Vagina (tissue), 2 donors: Measurements from ENCODE around the gene SELENOV. TPM values are rescaled to one million over a fixed set of nuclear protein-coding genes. Genes with fewer than 3 reads are reported as not detected.
A peak's percentile ranks its signal among the peaks of the same experiment; 100 is the strongest.
"Not testable (repeated sequence)": the region's sequence is repeated elsewhere in the genome, so short reads cannot be mapped to it uniquely, and the experiment has no call there.

Source experiments
- DNase-seq, 2 donors: peaks; one replicate each; pipeline ENCODE4 v3.0.0-alpha.2; 2017; ENCODE audit errors: extremely low spot score in 2 of 2
- H3K27ac ChIP-seq: fragments of 200-600 bp; sonication (generic); one replicate; pipeline ENCODE4 v1.5.1; 2019
- H3K27me3 ChIP-seq: fragments of 200-600 bp; sonication (generic); one replicate; pipeline ENCODE4 v1.5.1; 2019
- H3K36me3 ChIP-seq, 2 donors: fragments of 200-600 bp; sonication (generic); one replicate each; pipeline ENCODE4 v1.5.1; 2017 to 2019
- H3K4me1 ChIP-seq: fragments of 200-600 bp; sonication (generic); one replicate; pipeline ENCODE4 v1.5.1; 2019
- H3K4me3 ChIP-seq, 2 donors: fragments of 200-600 bp; sonication (generic); 1 replicate in 1 of 2; 2 replicates in 1 of 2; pipeline ENCODE4 v1.5.1; 2016 to 2019
- H3K9me3 ChIP-seq: fragments of 200-600 bp; sonication (generic); one replicate; pipeline ENCODE4 v1.5.1; 2019
- CTCF ChIP-seq, 3 experiments: fragments of 450-650 bp in 2 of 3; fragments of 200-600 bp in 1 of 3; sonication (generic) in 1 of 3; IDR thresholded peaks; one replicate each; pipeline ENCODE4 v1.5.1; 2017 to 2019; ENCODE audit warnings: antibody characterized with exemption in 3 of 3, mild to moderate bottlenecking in 2 of 3, moderate library complexity in 2 of 3
- POLR2A ChIP-seq, 2 donors: fragments of 450-650 bp; IDR thresholded peaks; one replicate each; pipeline ENCODE4 v1.6.1; 2017; ENCODE audit warnings: antibody characterized with exemption in 2 of 2, mild to moderate bottlenecking in 2 of 2, moderate library complexity in 2 of 2
- POLR2AphosphoS5 ChIP-seq, 2 donors: sonication (generic); formaldehyde crosslinking; IDR thresholded peaks; one replicate each; pipeline ENCODE4 v1.9.0; 2017; ENCODE audit warnings: antibody characterized with exemption in 2 of 2, mild to moderate bottlenecking in 2 of 2, low read depth in 1 of 2; ENCODE audit not compliant: insufficient read depth in 1 of 2
- intact Hi-C: fragments of 100-400 bp; cut with DNase I; formaldehyde crosslinking; loops from one replicate; pipeline ENCODE4 v1.15.1; 2023
- total RNA-seq: library from RNA; depleted of rRNA; stranded (reverse); fragments of >200 nt; gene quantifications from one replicate; pipeline ENCODE4 v1.2.3, GENCODE V29; 2016

The SELENOV gene
- total RNA-seq, 1 donor from 2014 or later, result not detected

DNA sequence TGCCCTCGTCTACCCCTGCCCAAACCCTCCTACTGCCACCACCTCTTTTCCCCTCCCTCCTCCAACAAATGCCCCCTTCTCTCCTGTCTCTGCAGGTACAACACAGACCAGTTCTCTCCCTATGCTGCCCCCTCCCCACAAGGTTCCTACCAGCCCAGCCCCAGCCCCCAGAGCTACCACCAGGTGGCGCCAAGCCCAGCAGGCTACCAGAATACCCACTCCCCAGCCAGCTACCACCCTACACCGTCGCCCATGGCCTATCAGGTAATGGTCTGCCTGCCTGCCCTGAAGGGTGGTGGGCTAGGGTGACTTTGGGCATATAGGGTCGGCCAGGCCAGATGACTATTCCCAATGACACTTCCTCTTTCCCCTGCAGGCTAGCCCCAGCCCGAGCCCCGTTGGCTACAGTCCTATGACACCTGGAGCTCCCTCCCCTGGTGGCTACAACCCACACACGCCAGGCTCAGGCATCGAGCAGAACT lies 40.8 kb upstream of the SELENOV start:
- Histone ChIP-seq H3K27ac (no peak overlapping the region), H3K27me3 (no peaks in the 10 kb centered on the region), H3K9me3 (no peaks in the 10 kb centered on the region), H3K4me3 (no peak overlapping the region), H3K36me3 (peaks cover 4 to 76% of the 10 kb centered on the region in 2 donors), H3K4me1 (no peaks in the 10 kb centered on the region)
- peak; percentile 37 to 56 (median 54) for TF ChIP-seq CTCF (IDR thresholded peaks at IDR 0.05)
- no peak for TF ChIP-seq POLR2AphosphoS5 (IDR thresholded peaks at IDR 0.05; ENCODE audit: insufficient read depth in 1 of 2, low read depth in 1 of 2)
- intact Hi-C loops, result loop anchor here (10.0 kb wide), 1 partner anchor 349 kb away; the partner anchor contains the start of gene PAK4
- no peak for DNase-seq

DNA sequence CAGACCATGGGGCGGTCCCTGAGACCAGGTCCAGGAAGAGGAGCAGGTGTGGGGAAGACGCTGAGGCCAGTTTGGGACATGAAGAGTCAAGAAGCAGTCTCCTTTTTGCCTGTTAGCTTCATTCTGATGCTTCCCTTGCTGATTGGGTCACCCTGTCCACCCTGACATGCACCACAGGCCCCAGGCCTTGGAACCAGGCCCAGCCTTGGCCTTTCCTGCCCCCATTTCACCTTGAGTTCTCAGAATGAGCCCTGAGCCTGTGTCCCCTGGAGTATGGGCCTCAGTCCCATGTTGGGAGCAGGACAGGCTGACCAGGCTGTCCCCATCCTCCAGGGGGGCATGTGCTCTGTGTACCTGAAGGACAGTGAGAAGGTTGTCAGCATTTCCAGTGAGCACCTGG lies 39.2 kb upstream of the SELENOV start:
- H3K4me1 ChIP-seq, result peaks cover 7% of the 10 kb centered on the region
- intact Hi-C loops, result loop anchor here (5.0 to 10.0 kb wide), 2 partner anchors 57 to 351 kb away; partner anchors contain the start of genes EID2B and PAK4
- no peak overlapping the region for H3K27ac ChIP-seq
- H3K9me3 ChIP-seq, result no peaks in the 10 kb centered on the region
- no peak for DNase-seq
- H3K4me3 ChIP-seq, result no peak overlapping the region
- H3K27me3 ChIP-seq, result no peaks in the 10 kb centered on the region
- TF ChIP-seq CTCF (IDR thresholded peaks at IDR 0.05), result no peak
- no peak for TF ChIP-seq POLR2A (IDR thresholded peaks at IDR 0.05)
- no peak for TF ChIP-seq POLR2AphosphoS5 (IDR thresholded peaks at IDR 0.05; ENCODE audit: insufficient read depth in 1 of 2, low read depth in 1 of 2)
- H3K36me3 ChIP-seq, result peaks cover 4 to 60% of the 10 kb centered on the region in 2 donors

DNA sequence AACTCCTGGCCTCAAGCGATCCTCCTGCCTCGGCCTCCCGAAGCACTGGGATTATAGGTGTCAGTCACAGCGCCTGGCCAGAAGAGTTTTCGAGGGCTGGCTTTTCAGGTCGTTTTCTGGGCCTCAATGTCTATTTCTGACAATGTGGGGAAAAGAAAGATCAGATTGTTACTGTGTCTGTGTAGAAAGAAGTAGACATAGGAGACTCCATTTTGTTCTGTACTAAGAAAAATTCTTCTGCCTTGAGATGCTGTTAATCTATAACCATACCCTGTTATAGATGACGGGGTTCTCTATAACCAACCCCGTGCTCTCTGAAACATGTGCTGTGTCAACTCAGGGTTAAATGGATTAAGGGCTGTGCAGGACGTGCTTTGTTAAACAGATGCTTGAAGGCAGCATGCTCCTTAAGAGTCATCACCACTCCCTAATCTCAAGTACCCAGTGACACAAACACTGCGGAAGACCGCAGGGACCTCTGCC lies 35.6 kb upstream of the SELENOV start:
- not testable (repeated sequence) for H3K9me3 ChIP-seq, H3K4me3 ChIP-seq, DNase-seq, H3K27me3 ChIP-seq, H3K27ac ChIP-seq
- intact Hi-C loops, result loop anchor here (5.0 to 10.0 kb wide), 2 partner anchors 53 to 355 kb away; partner anchors contain the start of genes EID2B and PAK4
- H3K36me3 ChIP-seq, result peaks cover 0 to 28% of the 10 kb centered on the region in 2 donors
- H3K4me1 ChIP-seq, result peaks cover 25% of the 10 kb centered on the region

DNA sequence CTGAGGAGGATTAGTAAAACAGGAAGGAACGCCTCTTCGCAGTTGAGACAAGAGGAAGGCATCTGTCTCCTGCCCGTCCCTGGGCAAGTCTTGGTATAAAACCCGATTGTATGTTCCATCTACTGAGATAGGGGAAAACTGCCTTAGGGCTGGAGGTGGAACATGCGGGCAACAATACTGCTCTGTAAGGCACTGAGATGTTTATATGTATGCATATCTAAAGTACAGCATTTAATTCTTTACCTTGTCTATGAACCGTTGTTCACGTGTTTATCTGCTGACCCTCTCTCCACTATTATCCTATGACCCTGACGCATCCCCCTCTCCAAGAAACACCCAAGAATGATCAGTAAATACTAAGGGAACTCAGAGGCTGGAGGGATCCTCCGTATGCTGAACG lies 35.0 kb upstream of the SELENOV start:
- Histone ChIP-seq H3K4me1 (peaks cover 25% of the 10 kb centered on the region), H3K27me3 (no peaks in the 10 kb centered on the region), H3K9me3 (no peaks in the 10 kb centered on the region), H3K36me3 (peaks cover 0 to 25% of the 10 kb centered on the region in 2 donors), H3K4me3 (peak overlapping the region; percentile 72 to 79), H3K27ac (peak overlapping the region; percentile 78)
- intact Hi-C loops, result loop anchor here (5.0 to 10.0 kb wide), 2 partner anchors 52 to 355 kb away; partner anchors contain the start of genes EID2B and PAK4
- TF ChIP-seq POLR2A (IDR thresholded peaks at IDR 0.05) (no peak), POLR2AphosphoS5 (IDR thresholded peaks at IDR 0.05; ENCODE audit: insufficient read depth in 1 of 2, low read depth in 1 of 2) (no peak), CTCF (IDR thresholded peaks at IDR 0.05) (no peak)
- DNase-seq, result no peak

DNA sequence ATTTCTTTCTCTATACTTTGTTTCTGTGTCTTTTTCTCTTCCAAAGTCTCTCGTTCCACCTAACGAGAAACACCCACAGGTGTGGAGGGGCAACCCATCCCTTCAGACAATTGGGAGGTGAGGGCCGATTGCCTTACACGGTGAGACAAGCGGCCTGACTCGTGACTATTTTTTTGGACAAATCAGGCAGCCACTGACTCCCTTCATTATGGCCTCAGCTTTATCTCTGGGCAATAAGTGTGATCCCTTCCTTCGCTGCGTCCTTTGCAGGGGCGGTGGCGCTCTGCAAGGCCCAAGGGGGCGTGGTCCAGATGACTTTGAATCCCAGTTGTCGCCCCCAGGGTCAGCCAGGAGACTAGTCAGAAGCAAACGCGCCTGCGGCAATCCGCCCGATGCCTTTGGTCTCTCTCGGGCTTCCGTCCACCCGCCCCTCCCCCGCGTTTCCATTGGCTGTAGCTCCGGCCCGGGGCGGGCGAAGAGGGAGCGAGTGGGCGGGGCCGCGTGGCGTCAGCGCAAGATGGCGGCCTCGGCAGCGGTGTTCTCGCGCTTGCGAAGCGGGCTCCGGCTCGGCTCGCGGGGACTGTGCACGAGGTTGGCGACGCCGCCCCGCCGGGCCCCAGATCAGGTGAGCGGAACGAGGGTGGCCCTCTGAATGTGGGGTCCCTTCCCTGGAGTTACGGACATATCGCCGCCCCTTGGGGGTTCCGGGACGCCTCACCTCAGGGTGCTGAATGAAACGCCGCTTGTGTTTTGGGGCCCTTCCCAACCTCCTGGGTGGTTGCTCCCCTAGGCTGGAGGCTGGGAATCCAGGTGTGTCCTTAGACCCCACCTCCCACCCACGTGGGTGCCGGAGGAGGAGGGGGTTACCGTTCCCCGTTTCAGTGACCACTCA lies 34.4 kb upstream of the SELENOV start, which contains the start of gene TIMM50:
TIMM50 (plus strand) TSS at position 502 of the 892 bp plus-strand sequence; CDS start at position 518, 16 bp downstream.
- peak in 1 of 2 donors; percentile 50 for TF ChIP-seq POLR2A (IDR thresholded peaks at IDR 0.05)
- peak; percentile 90 to 97 for TF ChIP-seq POLR2AphosphoS5 (IDR thresholded peaks at IDR 0.05; ENCODE audit: insufficient read depth in 1 of 2, low read depth in 1 of 2)
- no peak for TF ChIP-seq CTCF (IDR thresholded peaks at IDR 0.05)
- peaks cover 0 to 23% of the 10 kb centered on the region in 2 donors for H3K36me3 ChIP-seq
- intact Hi-C loops, result no loop called here
- peak within 1 kb of the TSS; percentile 78 for H3K27ac ChIP-seq
- H3K9me3 ChIP-seq, result no peaks in the 10 kb centered on the region
- peak in 1 of 2 donors; percentile 92 for DNase-seq
- peak within 1 kb of the TSS; percentile 72 to 79 for H3K4me3 ChIP-seq
- no peaks in the 10 kb centered on the region for H3K27me3 ChIP-seq
- H3K4me1 ChIP-seq, result peaks cover 25% of the 10 kb centered on the region
